ENCODE data around the gene MINDY4. TPM values are rescaled to one million over a fixed set of nuclear protein-coding genes. Genes with fewer than 3 reads are reported as not detected.

MINDY4 gene
- total RNA-seq, 1 donor: 10.5 TPM

DNA sequence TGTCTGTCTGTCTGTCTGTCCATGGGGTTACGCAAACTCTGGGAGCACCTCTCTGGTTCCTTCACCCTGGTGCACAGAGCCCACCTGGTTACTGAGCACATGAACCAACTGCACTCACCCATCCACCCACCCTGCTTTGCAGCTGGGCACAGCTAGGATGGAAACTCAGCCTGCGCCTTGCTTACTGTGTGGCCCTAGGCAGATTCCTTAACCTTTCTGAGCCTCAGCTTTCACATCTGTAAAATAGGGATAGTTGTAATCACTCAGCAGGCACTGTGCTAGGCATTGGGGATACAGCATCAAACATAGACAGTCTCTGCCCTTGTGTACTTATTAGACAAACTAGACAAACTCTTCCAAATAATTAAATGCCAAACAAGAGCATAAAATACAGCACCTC is 41.1 kb upstream of the MINDY4 start:
- Histone ChIP-seq H3K4me1 (ENCODE audit: insufficient read depth, low read length) (no peaks in the 10 kb centered on the region), H3K4me3 (ENCODE audit: insufficient read depth, low read length) (no peak overlapping the region), H3K27ac (ENCODE audit: low read depth, low read length) (no peak overlapping the region), H4K20me1 (ENCODE audit: insufficient read depth, low read length) (no peaks in the 10 kb centered on the region), H3K4me2 (ENCODE audit: insufficient read depth, low read length) (no peak overlapping the region), H3K36me3 (ENCODE audit: insufficient read depth, low read length) (no peaks in the 10 kb centered on the region), H3K79me2 (ENCODE audit: insufficient read depth, low read length) (no peaks in the 10 kb centered on the region), H2AFZ (ENCODE audit: low read length) (no peak overlapping the region), H3K27me3 (ENCODE audit: insufficient read depth, low read length) (peaks cover 39% of the 10 kb centered on the region), H3K9me3 (ENCODE audit: low read depth, low read length) (no peaks in the 10 kb centered on the region)
- DNase-seq (ENCODE audit: insufficient read length, low spot score, missing footprints): no peak
- TF ChIP-seq, protein P1, sequence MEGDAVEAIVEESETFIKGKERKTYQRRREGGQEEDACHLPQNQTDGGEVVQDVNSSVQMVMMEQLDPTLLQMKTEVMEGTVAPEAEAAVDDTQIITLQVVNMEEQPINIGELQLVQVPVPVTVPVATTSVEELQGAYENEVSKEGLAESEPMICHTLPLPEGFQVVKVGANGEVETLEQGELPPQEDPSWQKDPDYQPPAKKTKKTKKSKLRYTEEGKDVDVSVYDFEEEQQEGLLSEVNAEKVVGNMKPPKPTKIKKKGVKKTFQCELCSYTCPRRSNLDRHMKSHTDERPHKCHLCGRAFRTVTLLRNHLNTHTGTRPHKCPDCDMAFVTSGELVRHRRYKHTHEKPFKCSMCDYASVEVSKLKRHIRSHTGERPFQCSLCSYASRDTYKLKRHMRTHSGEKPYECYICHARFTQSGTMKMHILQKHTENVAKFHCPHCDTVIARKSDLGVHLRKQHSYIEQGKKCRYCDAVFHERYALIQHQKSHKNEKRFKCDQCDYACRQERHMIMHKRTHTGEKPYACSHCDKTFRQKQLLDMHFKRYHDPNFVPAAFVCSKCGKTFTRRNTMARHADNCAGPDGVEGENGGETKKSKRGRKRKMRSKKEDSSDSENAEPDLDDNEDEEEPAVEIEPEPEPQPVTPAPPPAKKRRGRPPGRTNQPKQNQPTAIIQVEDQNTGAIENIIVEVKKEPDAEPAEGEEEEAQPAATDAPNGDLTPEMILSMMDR (IDR thresholded peaks at IDR 0.05; ENCODE audit: extremely low read depth, low read depth, low read length): no peak

DNA sequence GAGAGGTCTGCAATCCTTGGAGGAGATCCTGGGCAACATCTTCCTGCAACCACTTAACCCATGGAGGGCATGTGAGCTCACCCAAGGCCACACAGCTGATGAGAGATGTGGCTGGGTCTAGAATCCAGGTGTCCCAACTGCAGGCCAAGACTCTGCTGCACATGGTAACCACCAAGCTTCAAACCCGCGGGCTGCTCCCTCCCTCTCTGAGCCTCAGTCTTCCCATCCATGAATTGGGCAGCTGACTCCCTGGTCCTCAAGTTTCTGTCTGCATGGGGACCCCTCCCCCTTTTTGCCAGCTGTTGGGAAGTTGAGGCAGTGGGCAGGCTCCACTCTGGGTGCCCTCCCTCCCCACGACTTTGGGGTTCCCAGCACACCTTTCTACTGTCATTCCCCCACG is 40.2 kb upstream of the MINDY4 start:
- Histone ChIP-seq H3K4me2 (ENCODE audit: insufficient read depth, low read length) (no peak overlapping the region), H3K79me2 (ENCODE audit: insufficient read depth, low read length) (no peaks in the 10 kb centered on the region), H3K4me3 (ENCODE audit: insufficient read depth, low read length) (no peak overlapping the region), H3K4me1 (ENCODE audit: insufficient read depth, low read length) (no peaks in the 10 kb centered on the region), H2AFZ (ENCODE audit: low read length) (no peak overlapping the region), H4K20me1 (ENCODE audit: insufficient read depth, low read length) (no peaks in the 10 kb centered on the region), H3K27ac (ENCODE audit: low read depth, low read length) (no peak overlapping the region), H3K27me3 (ENCODE audit: insufficient read depth, low read length) (peaks cover 36% of the 10 kb centered on the region), H3K36me3 (ENCODE audit: insufficient read depth, low read length) (no peaks in the 10 kb centered on the region), H3K9me3 (ENCODE audit: low read depth, low read length) (no peaks in the 10 kb centered on the region)
- TF ChIP-seq, protein P1 (IDR thresholded peaks at IDR 0.05; ENCODE audit: extremely low read depth, low read depth, low read length): no peak
- peak; percentile 43 for DNase-seq (ENCODE audit: insufficient read length, low spot score, missing footprints)

DNA sequence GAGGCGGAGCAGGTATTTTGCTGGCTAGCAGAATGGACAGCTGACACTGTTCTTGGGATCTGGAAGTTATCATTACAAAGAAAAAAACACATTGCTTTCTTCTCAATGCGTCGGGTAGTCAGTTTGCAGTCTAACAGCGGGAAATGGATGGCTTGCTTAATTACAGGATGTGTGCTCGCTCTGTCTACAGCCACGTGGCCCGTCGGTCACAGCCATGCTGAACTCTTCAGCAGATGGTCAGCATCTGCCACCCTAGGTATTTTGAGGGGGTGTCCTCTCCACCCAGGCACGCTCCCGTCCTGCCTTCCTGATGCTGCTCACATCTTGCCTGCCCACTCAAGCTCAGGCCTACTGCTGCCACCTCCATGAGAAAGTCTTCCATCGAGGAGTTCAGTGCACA is 39.6 kb upstream of the MINDY4 start:
- Histone ChIP-seq H3K4me2 (ENCODE audit: insufficient read depth, low read length) (no peak overlapping the region), H3K9me3 (ENCODE audit: low read depth, low read length) (no peaks in the 10 kb centered on the region), H3K27me3 (ENCODE audit: insufficient read depth, low read length) (peaks cover 42% of the 10 kb centered on the region), H3K36me3 (ENCODE audit: insufficient read depth, low read length) (no peaks in the 10 kb centered on the region), H3K27ac (ENCODE audit: low read depth, low read length) (no peak overlapping the region), H4K20me1 (ENCODE audit: insufficient read depth, low read length) (no peaks in the 10 kb centered on the region), H3K79me2 (ENCODE audit: insufficient read depth, low read length) (no peaks in the 10 kb centered on the region), H3K4me3 (ENCODE audit: insufficient read depth, low read length) (no peak overlapping the region), H3K4me1 (ENCODE audit: insufficient read depth, low read length) (no peaks in the 10 kb centered on the region), H2AFZ (ENCODE audit: low read length) (no peak overlapping the region)
- TF ChIP-seq, protein P1 (IDR thresholded peaks at IDR 0.05; ENCODE audit: extremely low read depth, low read depth, low read length): no peak
- peak; percentile 73 for DNase-seq (ENCODE audit: insufficient read length, low spot score, missing footprints)

DNA sequence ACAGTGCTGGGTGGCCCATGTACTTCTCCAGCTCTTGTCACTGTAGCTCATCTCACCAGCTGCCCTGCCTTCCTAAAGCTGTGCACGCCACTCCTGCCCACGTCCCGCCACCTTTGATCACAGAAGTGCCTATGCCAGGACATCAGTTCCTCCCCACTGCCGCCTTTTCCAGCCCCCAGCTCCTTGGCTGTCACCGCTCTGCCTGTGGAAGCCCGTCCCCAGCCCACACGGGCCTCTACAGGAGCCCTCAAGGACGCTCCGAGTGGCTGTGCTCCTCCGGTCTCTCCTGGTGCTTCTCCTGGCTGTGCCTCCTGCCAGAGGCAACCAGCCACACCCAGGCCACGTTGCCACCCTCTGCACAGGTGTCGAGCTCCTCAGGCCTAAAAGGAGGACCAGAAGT is 38.6 kb upstream of the MINDY4 start:
- Histone ChIP-seq H3K4me3 (ENCODE audit: insufficient read depth, low read length) (no peak overlapping the region), H3K4me1 (ENCODE audit: insufficient read depth, low read length) (no peaks in the 10 kb centered on the region), H3K36me3 (ENCODE audit: insufficient read depth, low read length) (no peaks in the 10 kb centered on the region), H3K27me3 (ENCODE audit: insufficient read depth, low read length) (peaks cover 42% of the 10 kb centered on the region), H3K9me3 (ENCODE audit: low read depth, low read length) (no peaks in the 10 kb centered on the region), H3K4me2 (ENCODE audit: insufficient read depth, low read length) (no peak overlapping the region), H4K20me1 (ENCODE audit: insufficient read depth, low read length) (no peaks in the 10 kb centered on the region), H2AFZ (ENCODE audit: low read length) (no peak overlapping the region), H3K27ac (ENCODE audit: low read depth, low read length) (no peak overlapping the region), H3K79me2 (ENCODE audit: insufficient read depth, low read length) (no peaks in the 10 kb centered on the region)
- peak; percentile 47 for DNase-seq (ENCODE audit: insufficient read length, low spot score, missing footprints)
- TF ChIP-seq, protein P1 (IDR thresholded peaks at IDR 0.05; ENCODE audit: extremely low read depth, low read depth, low read length): no peak
